ENCODE measurements around the gene ANKH.

DNA sequence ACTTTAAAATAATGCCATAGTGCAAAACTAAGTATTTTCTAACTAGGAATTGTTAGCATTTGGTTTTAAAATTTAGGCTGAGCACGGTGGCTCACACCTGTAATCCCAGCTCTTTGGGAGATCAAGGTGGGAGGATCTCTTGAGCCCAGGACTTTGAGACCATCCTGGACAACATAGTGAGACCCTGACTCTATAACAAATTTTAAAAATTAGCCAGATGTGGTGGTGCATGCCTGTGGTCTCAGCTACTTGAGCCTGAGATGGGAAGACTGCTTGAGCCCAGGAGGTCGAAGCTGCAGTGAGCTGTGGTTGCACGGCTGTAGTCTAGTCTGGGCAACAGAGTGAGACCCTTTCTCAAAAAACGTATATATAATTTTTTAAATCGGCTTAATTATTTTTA is 202.2 kb downstream of the ANKH start:
- TF ChIP-seq GABPA (IDR thresholded peaks at IDR 0.05; ENCODE audit: low read depth) (no peak), ZZZ3 (IDR thresholded peaks at IDR 0.05; ENCODE audit: control insufficient read depth, insufficient read length, low read depth) (no peak)

Data from GM12878 (cell line).